Activated naive CD8-positive, alpha-beta T cell treated with anti-CD3 and anti-CD28 coated beads for 36 hours (primary cell): ENCODE data around the gene HOXB3. TPM values are rescaled to one million over a fixed set of nuclear protein-coding genes. Genes with fewer than 3 reads are reported as not detected.

Experiments used
- DNase-seq: peaks from one replicate; pipeline ENCODE4 v3.0.0; 2021
- H3K27ac Mint-ChIP-seq: one replicate; pipeline ENCODE4 v1.8.0; 2022; ENCODE audit warnings: mild to moderate bottlenecking, moderate library complexity, mixed read lengths
- H3K27me3 Mint-ChIP-seq: one replicate; pipeline ENCODE4 v1.8.0; 2022; ENCODE audit warnings: mild to moderate bottlenecking, mixed read lengths
- H3K36me3 Mint-ChIP-seq: one replicate; pipeline ENCODE4 v1.8.0; 2021; ENCODE audit warnings: mild to moderate bottlenecking, mixed read lengths
- H3K4me1 Mint-ChIP-seq: one replicate; pipeline ENCODE4 v1.8.0; 2021; ENCODE audit warnings: mixed read lengths
- H3K4me3 Mint-ChIP-seq: one replicate; pipeline ENCODE4 v1.8.0; 2022; ENCODE audit warnings: mild to moderate bottlenecking, moderate library complexity, mixed read lengths
- H3K9me3 Mint-ChIP-seq: one replicate; pipeline ENCODE4 v1.8.0; 2022; ENCODE audit warnings: mixed read lengths
- total RNA-seq, 2 experiments: library from RNA; stranded (reverse); gene quantifications; one replicate each; pipeline ENCODE4 v1.2.3, GENCODE V29; 2021

HOXB3 gene
- total RNA-seq, 2 experiments from 2014 or later, result 1.4 to 2.0 TPM

DNA sequence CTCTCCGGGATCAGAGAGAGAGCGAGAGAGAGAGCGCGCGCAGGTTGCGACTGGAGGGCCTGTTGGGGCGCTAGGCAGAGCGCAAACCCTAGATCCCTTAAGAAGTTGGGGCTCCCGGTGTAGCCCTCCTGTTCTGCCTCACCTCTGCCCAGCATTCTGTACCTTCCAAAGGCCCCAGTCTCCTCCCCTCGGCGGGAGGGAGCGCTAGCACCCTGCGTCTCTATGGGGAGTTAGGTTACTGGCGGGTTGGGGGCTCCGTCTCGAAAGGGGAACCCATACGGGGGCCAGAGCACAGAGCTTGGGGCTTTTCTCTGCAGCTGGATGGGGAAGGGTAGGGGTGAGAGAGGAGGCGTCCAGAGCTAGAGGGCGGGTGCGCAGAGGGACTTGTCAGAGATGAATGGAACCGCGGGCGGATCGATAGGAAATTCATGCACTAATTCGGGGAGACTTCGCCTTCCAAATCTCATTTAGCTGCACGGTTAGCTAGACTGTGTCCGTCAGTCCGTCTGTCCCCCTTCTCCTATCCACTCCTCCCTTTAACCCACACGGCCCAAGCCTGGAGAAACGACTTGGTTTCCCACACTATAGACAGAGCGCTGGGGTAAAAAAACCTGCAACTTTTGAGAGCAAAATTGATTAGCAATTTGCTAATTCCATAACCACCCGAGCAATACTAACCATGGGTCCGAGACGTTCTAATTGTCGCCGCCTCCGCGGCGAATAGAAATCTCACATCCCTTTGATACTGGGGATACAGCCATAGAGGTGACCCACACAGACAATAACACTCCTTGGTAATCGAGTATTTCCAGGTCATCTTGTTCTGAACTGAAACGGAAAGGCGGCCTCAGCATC is 11.2 kb downstream of the HOXB3 start:
- no peaks in the 10 kb centered on the region for H3K9me3 Mint-ChIP-seq
- H3K36me3 Mint-ChIP-seq, result peaks cover 2% of the 10 kb centered on the region
- peak overlapping the region; percentile 87 for H3K4me3 Mint-ChIP-seq
- H3K27me3 Mint-ChIP-seq, result peaks cover 64% of the 10 kb centered on the region
- H3K27ac Mint-ChIP-seq, result peak overlapping the region; percentile 64
- peaks cover 43% of the 10 kb centered on the region for H3K4me1 Mint-ChIP-seq
- no peak for DNase-seq

DNA sequence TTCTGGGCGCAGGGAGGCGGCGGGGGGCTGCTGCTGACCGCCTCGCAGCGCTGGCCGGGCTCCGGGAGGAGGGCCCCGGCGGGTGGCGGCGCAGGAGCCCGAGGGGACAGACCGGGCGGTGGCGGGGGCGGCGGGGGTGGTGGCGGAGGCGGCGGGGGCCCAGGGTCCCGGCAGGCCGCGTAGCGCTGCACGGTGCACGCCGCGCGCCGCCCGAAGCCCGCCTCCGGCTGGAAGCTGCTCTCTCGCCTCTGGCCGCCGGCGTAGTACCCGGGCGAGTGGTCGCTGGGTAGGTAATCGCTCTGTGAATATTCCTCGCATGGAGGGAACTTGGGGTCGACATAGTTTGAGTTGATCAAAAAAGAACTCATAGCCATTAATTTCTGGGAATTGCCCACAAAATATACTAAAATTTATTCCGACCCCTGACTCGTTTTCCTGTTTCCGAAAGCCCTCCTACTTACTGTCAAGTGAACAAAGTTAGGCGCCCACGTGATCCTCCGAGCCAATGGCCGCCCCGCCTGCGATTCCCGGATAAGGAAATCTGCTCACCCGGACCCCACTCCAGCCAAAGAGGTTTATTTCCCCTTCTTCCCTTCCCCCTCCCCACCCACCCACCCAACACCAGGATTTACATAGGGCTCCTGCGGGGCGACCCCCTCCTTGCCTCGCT is 12.0 kb downstream of the HOXB3 start, which contains the start of gene HOXB4:
Gene HOXB4 (minus strand): TSS at position 405 of the 670 bp plus-strand sequence. CDS start 31 bp downstream, at position 374.
- H3K4me3 Mint-ChIP-seq, result peak within 1 kb of the TSS; percentile 87
- peak within 1 kb of the TSS; percentile 82 for H3K27ac Mint-ChIP-seq
- peaks cover 43% of the 10 kb centered on the region for H3K4me1 Mint-ChIP-seq
- peaks cover 2% of the 10 kb centered on the region for H3K36me3 Mint-ChIP-seq
- peaks cover 56% of the 10 kb centered on the region for H3K27me3 Mint-ChIP-seq
- no peaks in the 10 kb centered on the region for H3K9me3 Mint-ChIP-seq
- DNase-seq, result peak; percentile 68

DNA sequence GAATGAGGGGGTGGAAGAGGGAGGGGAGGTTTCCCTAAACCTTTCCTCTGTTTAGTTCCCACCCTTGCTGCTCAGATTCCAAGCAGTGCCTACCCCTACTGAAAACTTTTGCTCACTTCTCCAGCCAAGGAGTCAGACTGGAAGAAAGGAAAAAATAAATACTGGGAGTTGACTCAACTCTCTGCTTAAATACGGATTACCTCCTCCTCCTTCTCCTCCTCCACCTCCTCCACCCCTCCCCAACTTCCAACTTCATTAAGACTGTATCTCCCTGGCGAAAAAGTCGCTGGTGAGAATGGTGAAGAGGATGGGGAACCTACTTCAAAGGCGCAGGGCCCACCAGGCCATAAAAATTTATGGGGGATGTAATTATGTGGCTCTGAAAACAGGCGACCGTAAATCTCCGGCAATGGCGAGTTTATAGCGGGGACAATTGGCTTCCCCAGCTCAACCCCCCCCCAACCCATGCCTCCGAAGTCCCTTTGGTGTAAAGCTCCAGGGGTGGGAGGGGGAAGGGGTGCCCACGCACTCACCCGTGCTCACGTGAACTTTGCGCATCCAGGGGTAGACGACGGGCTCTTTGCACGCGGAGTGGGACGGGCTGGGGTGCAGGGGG is 12.6 kb downstream of the HOXB3 start:
- no peak for DNase-seq
- H3K27ac Mint-ChIP-seq, result peak overlapping the region; percentile 56
- H3K4me3 Mint-ChIP-seq, result peak overlapping the region; percentile 79

DNA sequence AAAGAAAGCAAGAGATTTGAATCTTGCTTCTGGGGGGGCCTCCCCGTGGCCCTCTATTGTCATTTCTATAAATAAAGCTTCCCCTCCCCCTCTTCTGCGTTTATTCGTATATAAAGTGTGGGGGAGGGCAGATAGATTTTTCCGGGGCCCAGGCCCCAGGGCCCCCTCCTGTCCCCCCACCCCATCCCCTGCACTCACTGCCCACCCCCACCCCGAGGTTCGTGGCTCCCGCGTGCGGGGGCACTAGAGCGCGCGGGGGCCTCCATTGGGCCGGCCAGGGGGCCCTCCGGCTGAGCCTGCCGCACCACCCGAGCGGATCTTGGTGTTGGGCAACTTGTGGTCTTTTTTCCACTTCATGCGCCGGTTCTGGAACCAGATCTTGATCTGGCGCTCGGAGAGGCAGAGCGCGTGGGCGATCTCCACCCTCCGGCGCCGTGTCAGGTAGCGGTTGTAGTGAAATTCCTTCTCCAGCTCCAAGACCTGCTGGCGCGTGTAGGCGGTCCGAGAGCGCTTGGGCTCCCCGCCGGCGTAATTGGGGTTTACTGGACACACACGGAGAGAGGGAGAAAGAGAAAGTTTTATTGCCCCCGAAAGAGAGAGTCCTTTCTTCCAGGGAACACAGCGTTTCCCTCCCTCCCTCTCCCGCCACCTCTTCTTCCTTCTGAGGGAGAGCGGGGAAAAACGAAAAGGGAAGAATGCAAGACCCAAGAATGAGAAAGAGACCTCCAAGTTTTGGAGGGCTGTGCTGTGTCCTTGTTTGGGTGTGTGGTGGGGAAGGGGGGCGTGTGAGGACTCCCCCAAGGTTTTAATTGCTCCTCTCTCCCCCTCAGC is 13.3 kb downstream of the HOXB3 start:
- no peak overlapping the region for H3K27ac Mint-ChIP-seq
- no peaks in the 10 kb centered on the region for H3K9me3 Mint-ChIP-seq
- peaks cover 2% of the 10 kb centered on the region for H3K36me3 Mint-ChIP-seq
- no peak for DNase-seq
- H3K4me1 Mint-ChIP-seq, result peaks cover 36% of the 10 kb centered on the region
- peak overlapping the region; percentile 79 for H3K4me3 Mint-ChIP-seq
- H3K27me3 Mint-ChIP-seq, result peaks cover 44% of the 10 kb centered on the region

More for the DNA sequence above, 12.6 kb downstream of the HOXB3 start:
- H3K36me3 Mint-ChIP-seq, result peaks cover 2% of the 10 kb centered on the region
- peaks cover 50% of the 10 kb centered on the region for H3K27me3 Mint-ChIP-seq
- no peaks in the 10 kb centered on the region for H3K9me3 Mint-ChIP-seq
- H3K4me1 Mint-ChIP-seq, result peaks cover 40% of the 10 kb centered on the region

DNA sequence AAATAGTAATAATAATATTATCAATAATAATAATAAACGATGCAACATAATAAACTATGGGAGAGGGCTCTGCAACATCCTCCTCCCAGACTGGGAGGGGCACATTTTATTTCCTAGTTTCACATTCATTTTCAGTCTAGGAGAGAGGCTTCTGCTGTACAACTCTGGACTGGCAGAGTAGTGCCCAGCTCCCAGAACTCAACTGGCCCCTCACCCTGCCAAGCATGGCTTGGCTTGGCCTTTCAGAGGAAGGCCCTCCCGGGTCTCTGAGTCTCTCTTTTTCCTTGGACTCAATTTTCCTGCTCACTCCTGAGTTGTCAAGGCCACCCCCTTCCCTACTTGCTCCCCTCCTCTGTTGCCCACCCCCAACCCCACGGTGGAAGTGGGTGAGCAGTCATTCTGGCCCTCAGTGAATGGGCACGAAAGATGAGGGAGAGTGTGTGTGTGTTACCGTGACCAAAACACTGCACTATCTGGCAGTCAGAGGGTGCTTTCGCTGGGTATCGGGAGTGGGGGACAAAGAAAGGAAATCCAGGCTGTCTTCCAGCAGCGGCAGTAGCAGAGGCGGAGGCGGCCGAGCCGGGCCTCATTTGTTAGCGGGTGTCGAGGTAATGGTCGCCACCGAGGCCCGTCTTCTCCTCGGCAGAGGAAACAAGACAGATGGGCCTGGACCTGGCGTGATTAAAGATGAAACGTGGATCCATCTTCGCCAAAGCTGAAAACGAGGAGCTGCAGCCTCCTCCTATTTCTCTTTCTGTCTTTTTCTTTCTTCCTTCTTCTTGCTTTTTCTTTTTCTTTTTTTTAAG is 14.2 kb downstream of the HOXB3 start:
- peaks cover 2% of the 10 kb centered on the region for H3K36me3 Mint-ChIP-seq
- H3K9me3 Mint-ChIP-seq, result no peaks in the 10 kb centered on the region
- H3K4me1 Mint-ChIP-seq, result peaks cover 29% of the 10 kb centered on the region
- H3K27ac Mint-ChIP-seq, result no peak overlapping the region
- H3K27me3 Mint-ChIP-seq, result peaks cover 36% of the 10 kb centered on the region
- no peak for DNase-seq
- no peak overlapping the region for H3K4me3 Mint-ChIP-seq

DNA sequence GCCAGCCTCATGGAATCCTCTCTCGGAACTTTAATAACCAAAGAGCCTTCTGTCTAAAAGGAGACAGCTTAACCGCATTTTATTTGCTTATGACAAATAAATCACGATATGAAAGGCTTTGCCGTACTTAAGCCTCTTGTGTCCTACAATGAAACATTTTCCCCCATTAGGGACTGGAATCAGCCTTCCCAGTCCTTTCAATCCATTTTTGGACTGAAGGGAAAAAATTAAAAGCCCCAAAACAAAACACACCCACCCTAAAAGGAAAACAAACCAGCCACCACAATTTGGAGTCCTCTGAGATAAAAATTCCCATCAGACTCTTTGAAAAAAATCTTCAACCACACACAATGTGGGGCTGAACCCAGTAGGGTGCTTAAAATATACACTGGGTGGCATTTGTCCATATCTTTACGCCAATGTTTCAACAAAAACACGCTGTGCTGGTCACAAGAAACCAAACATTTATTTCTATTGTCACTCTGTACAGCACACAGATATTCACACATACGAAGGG is 14.9 kb downstream of the HOXB3 start:
- no peak for DNase-seq
- Mint-ChIP-seq H3K36me3 (peaks cover 2% of the 10 kb centered on the region), H3K27me3 (peaks cover 28% of the 10 kb centered on the region), H3K4me1 (peaks cover 22% of the 10 kb centered on the region), H3K27ac (no peak overlapping the region), H3K9me3 (no peaks in the 10 kb centered on the region), H3K4me3 (no peak overlapping the region)

DNA sequence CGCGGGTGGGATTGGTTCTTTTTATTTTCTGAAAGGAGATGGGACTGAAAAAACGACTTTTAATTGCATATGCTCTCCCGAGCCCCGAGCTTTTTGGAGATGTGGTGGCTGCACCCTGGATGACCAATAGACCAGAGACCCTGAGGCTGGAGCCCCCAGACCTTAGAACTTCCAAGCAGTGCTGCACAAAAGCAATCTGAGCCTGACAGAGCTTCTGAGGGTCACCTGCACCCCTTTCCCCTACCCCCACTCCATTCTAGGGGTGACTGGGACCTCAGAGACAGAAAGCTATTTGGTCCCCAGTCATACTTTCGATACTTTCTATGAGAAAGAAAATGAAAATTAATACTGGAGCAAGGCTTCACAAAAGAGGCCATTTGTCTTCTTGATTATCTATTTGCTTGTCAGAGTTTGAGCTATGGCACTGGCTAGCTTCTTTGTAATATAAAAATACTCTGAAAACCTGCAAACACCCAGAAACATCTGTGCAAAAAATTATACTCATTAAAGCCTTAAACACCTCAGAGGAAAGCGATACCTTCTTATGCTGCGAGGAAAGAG is 15.5 kb downstream of the HOXB3 start:
- H3K9me3 Mint-ChIP-seq, result no peaks in the 10 kb centered on the region
- H3K4me1 Mint-ChIP-seq, result peaks cover 19% of the 10 kb centered on the region
- peaks cover 2% of the 10 kb centered on the region for H3K36me3 Mint-ChIP-seq
- no peak for DNase-seq
- H3K27me3 Mint-ChIP-seq, result peaks cover 23% of the 10 kb centered on the region
- H3K4me3 Mint-ChIP-seq, result no peak overlapping the region
- H3K27ac Mint-ChIP-seq, result no peak overlapping the region

DNA sequence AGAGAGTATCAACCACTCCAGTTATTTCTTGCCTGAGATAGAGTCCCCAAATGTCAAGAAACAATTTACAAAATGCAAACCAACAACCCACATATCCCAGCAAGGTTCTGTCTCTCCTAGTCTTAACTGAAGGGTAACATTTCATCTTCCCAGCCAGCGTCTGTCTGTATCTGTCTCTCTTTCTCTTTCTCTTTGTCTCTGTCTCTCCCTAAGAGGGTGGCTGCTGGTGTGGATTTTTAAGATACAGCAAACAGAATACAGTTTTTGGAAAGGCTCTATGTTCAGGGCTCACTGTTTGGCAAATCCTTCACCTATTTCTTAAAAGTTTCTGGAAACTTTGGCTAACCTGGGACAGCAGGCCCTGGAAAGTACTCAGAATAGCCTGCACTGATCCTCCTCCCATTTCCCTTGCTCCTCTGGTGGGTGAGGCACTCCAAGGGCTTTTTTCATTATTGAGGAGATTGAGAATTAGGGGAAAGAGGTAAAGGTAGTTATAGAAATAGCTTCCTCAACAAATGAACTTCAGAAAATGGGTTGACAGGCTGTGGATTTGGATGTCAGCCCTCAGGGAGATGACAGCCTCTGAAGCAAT is 18.1 kb downstream of the HOXB3 start:
- H3K27me3 Mint-ChIP-seq, result peaks cover 7% of the 10 kb centered on the region
- no peak overlapping the region for H3K4me3 Mint-ChIP-seq
- H3K4me1 Mint-ChIP-seq, result peaks cover 5% of the 10 kb centered on the region
- no peaks in the 10 kb centered on the region for H3K9me3 Mint-ChIP-seq
- DNase-seq, result no peak
- H3K27ac Mint-ChIP-seq, result no peak overlapping the region
- peaks cover 2% of the 10 kb centered on the region for H3K36me3 Mint-ChIP-seq

DNA sequence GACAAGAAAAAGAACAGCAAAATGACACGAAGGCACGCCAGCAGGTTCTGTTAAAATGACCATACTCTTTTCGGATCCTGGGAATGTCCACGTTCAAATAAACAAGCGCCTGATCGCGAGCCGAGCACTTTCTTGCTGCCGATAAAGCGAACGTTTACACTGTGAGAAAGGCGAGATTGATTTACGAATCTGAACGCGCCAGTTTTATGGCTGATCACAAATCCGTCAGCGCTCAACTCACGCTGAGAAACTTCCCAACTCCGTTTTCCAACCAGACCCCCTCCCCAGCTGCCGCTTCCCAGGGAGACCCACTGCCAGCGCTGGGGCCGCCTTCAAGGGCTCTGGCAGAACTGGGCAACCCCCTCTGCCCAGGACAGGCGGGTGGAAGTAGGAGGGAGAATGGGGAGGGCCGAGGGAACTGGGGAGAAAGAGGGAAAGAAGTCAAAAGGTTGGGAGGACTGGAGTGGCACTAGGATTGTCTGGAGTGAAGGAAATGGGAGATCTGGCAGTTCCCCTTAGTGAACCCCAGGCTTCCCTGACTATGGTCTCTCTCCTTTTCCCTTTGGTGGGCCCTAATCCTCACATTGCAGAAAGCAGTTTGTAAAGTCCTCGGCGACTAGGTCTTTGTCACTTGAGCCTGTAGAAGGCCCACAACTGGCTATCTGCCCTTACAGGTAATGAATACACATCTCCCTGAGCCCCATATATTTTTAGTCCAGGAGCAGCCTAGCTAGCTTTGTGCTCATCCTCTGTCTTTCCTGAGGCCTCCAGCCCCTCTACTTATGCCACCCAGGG is 18.8 kb downstream of the HOXB3 start:
- H3K4me3 Mint-ChIP-seq, result no peak overlapping the region
- peaks cover 3% of the 10 kb centered on the region for H3K4me1 Mint-ChIP-seq
- peaks cover 3% of the 10 kb centered on the region for H3K27me3 Mint-ChIP-seq
- H3K27ac Mint-ChIP-seq, result no peak overlapping the region
- DNase-seq, result no peak
- H3K9me3 Mint-ChIP-seq, result no peaks in the 10 kb centered on the region
- peaks cover 2% of the 10 kb centered on the region for H3K36me3 Mint-ChIP-seq

DNA sequence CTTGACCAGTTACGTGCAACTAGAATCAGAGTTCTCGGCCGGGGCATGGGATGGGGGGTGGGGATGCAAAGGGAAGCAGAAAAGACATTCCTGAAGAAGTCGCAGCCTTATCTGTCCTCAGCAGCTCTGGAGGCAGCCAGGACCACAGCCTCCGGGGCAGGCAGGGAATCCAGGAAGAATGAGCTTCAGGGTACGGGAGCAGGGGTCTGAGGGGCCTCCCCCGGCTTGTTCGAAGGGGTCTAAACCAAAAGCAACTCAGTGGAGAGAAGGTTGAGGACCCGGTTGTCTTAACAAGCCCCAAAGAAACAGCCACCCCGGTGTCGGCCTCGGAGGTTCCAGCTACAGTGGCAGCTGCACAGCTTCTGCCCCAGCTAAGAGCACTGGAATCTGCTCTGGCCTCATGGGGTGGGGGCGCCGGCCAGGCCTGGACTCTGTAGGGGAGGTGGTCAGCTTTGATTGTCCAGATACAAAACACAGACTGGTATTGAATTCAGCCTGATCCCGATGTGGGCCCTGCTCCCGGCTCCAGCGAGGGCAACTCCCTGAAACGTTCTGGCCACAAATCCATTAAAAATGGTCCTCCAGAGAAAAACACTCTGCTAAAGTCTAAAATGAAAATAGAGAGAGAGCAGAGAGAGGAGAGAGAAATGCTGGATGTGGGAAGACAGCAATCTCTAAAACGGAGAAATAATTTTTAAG is 19.6 kb downstream of the HOXB3 start:
- no peak overlapping the region for H3K27ac Mint-ChIP-seq
- H3K27me3 Mint-ChIP-seq, result peaks cover 3% of the 10 kb centered on the region
- no peak for DNase-seq
- no peaks in the 10 kb centered on the region for H3K4me1 Mint-ChIP-seq
- no peak overlapping the region for H3K4me3 Mint-ChIP-seq
- H3K36me3 Mint-ChIP-seq, result no peaks in the 10 kb centered on the region
- no peaks in the 10 kb centered on the region for H3K9me3 Mint-ChIP-seq

DNA sequence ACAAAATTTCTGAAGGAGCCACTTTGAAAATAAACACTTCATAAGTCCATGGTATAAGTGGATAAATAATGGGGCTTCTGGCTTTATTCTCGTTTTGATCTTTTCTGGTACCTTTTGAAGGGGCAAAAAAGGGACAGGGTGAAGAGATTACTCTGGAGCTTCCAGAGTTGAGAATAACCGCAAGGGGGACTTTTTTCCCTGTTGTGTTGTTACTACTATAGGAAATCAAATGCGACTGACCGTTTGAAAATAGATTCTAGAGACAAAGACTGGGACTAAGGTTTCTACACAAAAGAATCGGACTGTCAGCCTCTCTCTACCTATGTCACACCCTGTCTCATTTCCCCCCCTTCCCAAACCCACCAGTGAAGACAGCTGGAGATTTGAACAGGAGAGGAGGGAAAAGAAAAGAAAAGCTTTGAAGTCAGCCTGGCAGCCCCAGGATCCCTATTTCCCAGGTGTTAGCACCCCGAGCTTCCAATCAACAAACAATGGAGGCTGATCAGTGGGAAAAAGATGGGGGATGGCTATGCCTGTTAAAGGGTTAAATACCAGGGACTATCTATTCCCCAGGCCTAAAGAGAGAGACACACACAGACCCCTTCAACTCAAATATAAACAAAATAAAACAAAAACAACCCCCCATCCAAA is 20.2 kb downstream of the HOXB3 start:
- Mint-ChIP-seq H3K4me3 (no peak overlapping the region), H3K9me3 (no peaks in the 10 kb centered on the region), H3K27ac (no peak overlapping the region), H3K36me3 (no peaks in the 10 kb centered on the region), H3K27me3 (peaks cover 3% of the 10 kb centered on the region), H3K4me1 (no peaks in the 10 kb centered on the region)
- DNase-seq, result no peak

DNA sequence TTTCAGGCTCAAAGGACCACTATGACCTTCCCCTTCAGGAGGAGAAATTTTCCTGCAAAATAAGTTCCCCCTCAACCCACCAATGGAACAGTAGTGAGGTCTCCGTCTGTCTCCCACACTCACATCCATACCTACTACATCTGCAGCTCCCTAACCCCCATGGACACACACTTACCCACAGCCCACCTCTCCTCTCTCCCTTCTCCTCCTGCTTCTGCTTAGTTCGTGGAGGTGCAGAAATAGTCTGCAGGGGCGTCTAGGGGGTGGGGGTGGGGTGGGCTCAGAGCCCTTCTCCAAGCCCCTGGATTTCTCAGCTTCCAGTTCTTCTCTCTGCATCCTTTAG is 20.8 kb downstream of the HOXB3 start:
- no peak overlapping the region for H3K27ac Mint-ChIP-seq
- no peak for DNase-seq
- H3K27me3 Mint-ChIP-seq, result peaks cover 1% of the 10 kb centered on the region
- no peaks in the 10 kb centered on the region for H3K9me3 Mint-ChIP-seq
- H3K36me3 Mint-ChIP-seq, result no peaks in the 10 kb centered on the region
- no peaks in the 10 kb centered on the region for H3K4me1 Mint-ChIP-seq
- H3K4me3 Mint-ChIP-seq, result no peak overlapping the region
